CD4-positive, CD25-positive, alpha-beta regulatory T cell (primary cell): ENCODE measurements around the gene EXOSC2. TPM values are rescaled to one million over a fixed set of nuclear protein-coding genes. Genes with fewer than 3 reads are reported as not detected.

Experiments used
- ATAC-seq, 2 donors: fragments of 150-1000 bp; cut with Tn5 transposase; one replicate each; pipeline ENCODE4 v1.10.0; 2021; ENCODE audit warnings: low read depth in 2 of 2, moderate number of reproducible peaks in 2 of 2, moderate library complexity in 1 of 2
- DNase-seq, 3 donors: peaks; one replicate each; pipeline versions ENCODE4 v3.0.0 to v3.0.0-alpha.2; 2012 to 2022; ENCODE audit warnings: mixed read lengths in 1 of 3
- H3K27ac ChIP-seq: one replicate; pipeline ENCODE4 v1.7.0; 2013; ENCODE audit warnings: mild to moderate bottlenecking, low read length; ENCODE audit not compliant: insufficient read depth, poor library complexity, severe bottlenecking
- H3K27me3 ChIP-seq: one replicate; pipeline ENCODE4 v1.7.0; 2013; ENCODE audit warnings: low read length; ENCODE audit not compliant: control insufficient read depth, insufficient read depth
- H3K36me3 ChIP-seq: one replicate; pipeline ENCODE4 v1.7.0; 2013; ENCODE audit warnings: mild to moderate bottlenecking, low read length, moderate library complexity; ENCODE audit not compliant: control insufficient read depth, insufficient read depth
- H3K4me1 ChIP-seq: 2 replicates; pipeline ENCODE4 v1.7.0; 2013; ENCODE audit warnings: mild to moderate bottlenecking, low read length; ENCODE audit not compliant: insufficient read depth, control insufficient read depth, poor library complexity, severe bottlenecking
- H3K4me3 ChIP-seq: one replicate; pipeline ENCODE4 v1.7.0; 2013; ENCODE audit warnings: low read depth, mild to moderate bottlenecking, low read length, moderate library complexity
- H3K9me3 ChIP-seq, 2 experiments: 1 replicate in 1 of 2; 2 replicates in 1 of 2; pipeline ENCODE4 v1.7.0; 2013; ENCODE audit warnings: low read length in 2 of 2, mild to moderate bottlenecking in 1 of 2, moderate library complexity in 1 of 2; ENCODE audit not compliant: control insufficient read depth in 2 of 2
- H3K27ac Mint-ChIP-seq, 3 donors: one replicate each; pipeline ENCODE4 v1.8.0; 2020 to 2022; ENCODE audit warnings: mild to moderate bottlenecking in 3 of 3, mixed read lengths in 3 of 3, moderate library complexity in 2 of 3
- H3K27me3 Mint-ChIP-seq: one replicate; pipeline ENCODE4 v1.8.0; 2022; ENCODE audit warnings: mild to moderate bottlenecking, mixed read lengths
- H3K36me3 Mint-ChIP-seq: one replicate; pipeline ENCODE4 v1.8.0; 2020; ENCODE audit warnings: mixed read lengths
- H3K4me1 Mint-ChIP-seq, 4 donors: one replicate each; pipeline ENCODE4 v1.8.0; 2020 to 2022; ENCODE audit warnings: mixed read lengths in 4 of 4, mild to moderate bottlenecking in 1 of 4
- H3K4me3 Mint-ChIP-seq, 4 donors: one replicate each; pipeline ENCODE4 v1.8.0; 2020 to 2022; ENCODE audit warnings: mild to moderate bottlenecking in 4 of 4, mixed read lengths in 4 of 4, moderate library complexity in 3 of 4
- H3K9me3 Mint-ChIP-seq, 7 donors: one replicate each; pipeline ENCODE4 v1.8.0; 2020 to 2022; ENCODE audit warnings: mixed read lengths in 7 of 7, mild to moderate bottlenecking in 3 of 7, moderate library complexity in 2 of 7
- polyA plus RNA-seq, 4 donors: library from polyadenylated mRNA; unstranded; fragments of 300-500 nt; fragmentation: Illumina TruSeq; gene quantifications; one replicate each; pipeline ENCODE4 v1.2.3, GENCODE V29; 2021
- total RNA-seq: library from RNA; stranded (reverse); gene quantifications from one replicate; pipeline ENCODE4 v1.2.3, GENCODE V29; 2022

The EXOSC2 gene, protein sequence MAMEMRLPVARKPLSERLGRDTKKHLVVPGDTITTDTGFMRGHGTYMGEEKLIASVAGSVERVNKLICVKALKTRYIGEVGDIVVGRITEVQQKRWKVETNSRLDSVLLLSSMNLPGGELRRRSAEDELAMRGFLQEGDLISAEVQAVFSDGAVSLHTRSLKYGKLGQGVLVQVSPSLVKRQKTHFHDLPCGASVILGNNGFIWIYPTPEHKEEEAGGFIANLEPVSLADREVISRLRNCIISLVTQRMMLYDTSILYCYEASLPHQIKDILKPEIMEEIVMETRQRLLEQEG
- total RNA-seq (47.1 TPM), polyA plus RNA-seq (10 to 100 TPM; 24.1 to 30.0 (median 28.5) TPM)

DNA sequence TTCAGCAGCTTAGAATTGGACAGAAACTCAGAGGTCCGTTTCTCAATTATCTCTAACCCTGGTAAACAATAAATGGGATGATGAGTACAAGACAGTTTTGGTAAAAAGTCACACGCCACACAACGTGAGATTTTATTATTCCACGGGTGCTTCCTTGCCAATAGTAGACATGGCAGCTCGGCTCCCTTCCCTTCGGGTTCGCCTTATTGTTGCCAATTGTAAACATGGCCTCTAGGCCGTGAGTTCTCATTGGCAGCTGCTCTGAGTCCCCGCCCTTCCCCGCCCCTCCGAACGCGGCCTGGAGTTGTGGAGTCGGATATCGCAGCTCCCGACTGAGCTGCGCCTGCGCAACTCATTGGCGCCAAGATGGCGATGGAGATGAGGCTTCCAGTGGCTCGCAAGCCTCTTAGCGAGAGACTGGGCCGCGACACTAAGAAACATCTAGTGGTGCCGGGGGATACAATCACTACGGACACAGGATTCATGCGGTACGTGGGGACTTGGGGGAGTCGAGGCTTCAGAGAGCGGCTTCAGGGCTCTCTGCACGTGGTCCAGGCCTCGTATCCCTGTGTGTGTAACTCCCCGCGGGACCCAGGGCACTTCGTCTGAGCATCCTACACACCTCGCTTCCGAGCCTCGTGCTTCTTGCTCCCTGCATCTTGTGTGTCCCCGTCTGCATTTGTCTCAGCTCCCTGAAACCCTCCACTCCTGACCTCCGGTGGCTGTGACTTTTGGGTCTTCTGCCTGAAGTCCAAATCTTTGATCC, at the start of gene EXOSC2:
TSS of gene EXOSC2 (plus strand) at position 355 of the 766 bp plus-strand sequence. CDS start at position 367, 12 bp downstream.
- Mint-ChIP-seq H3K36me3 (peaks cover 26% of the 10 kb centered on the region), H3K4me3 (peak within 1 kb of the TSS; percentile 88 to 98 (median 94)), H3K27me3 (peaks cover 11% of the 10 kb centered on the region), H3K9me3 (peaks cover 0 to 4% (median 0%) of the 10 kb centered on the region in 7 donors), H3K27ac (peak within 1 kb of the TSS; percentile 98), H3K4me1 (peaks cover 9 to 56% (median 36%) of the 10 kb centered on the region in 4 donors)
- Histone ChIP-seq H3K9me3 (no peaks in the 10 kb centered on the region), H3K4me1 (peaks cover 24% of the 10 kb centered on the region), H3K4me3 (peak within 1 kb of the TSS; percentile 98), H3K27me3 (no peaks in the 10 kb centered on the region), H3K36me3 (peaks cover 25% of the 10 kb centered on the region), H3K27ac (peak within 1 kb of the TSS; percentile 74)
- peak; percentile 92 to 99 (median 98) for DNase-seq
- peak; percentile 99 to 100 for ATAC-seq

DNA sequence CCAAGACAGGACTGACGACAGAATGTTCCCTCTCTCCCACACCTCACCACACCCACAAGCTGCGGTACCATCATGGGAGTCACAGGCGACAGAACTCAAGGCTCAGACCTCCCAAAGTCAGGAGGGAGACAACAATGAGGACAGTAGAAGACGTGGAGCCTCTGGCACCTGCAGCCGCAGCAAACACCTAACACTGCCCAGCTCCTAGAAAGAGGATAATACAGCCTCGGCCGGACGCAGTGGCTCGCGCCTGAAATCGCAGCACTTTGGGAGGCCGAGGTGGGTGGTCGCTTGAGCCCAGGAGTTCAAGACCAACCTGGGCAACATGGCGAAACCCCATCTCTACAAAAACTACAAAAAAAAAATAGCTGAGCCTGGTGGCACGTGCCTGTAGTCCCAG, 42.4 kb upstream of the EXOSC2 start:
- no peak overlapping the region for H3K4me3 ChIP-seq
- no peak for DNase-seq
- H3K27ac ChIP-seq, result no peak overlapping the region
- H3K27me3 ChIP-seq, result no peaks in the 10 kb centered on the region
- Mint-ChIP-seq H3K27me3 (peaks cover 14% of the 10 kb centered on the region), H3K9me3 (peaks cover 0 to 5% (median 0%) of the 10 kb centered on the region in 7 donors), H3K36me3 (no peaks in the 10 kb centered on the region), H3K4me1 (no peaks in the 10 kb centered on the region), H3K27ac (no peak overlapping the region), H3K4me3 (no peak overlapping the region)
- H3K36me3 ChIP-seq, result no peaks in the 10 kb centered on the region
- H3K4me1 ChIP-seq, result no peaks in the 10 kb centered on the region
- ATAC-seq, result no peak
- H3K9me3 ChIP-seq, result no peaks in the 10 kb centered on the region

DNA sequence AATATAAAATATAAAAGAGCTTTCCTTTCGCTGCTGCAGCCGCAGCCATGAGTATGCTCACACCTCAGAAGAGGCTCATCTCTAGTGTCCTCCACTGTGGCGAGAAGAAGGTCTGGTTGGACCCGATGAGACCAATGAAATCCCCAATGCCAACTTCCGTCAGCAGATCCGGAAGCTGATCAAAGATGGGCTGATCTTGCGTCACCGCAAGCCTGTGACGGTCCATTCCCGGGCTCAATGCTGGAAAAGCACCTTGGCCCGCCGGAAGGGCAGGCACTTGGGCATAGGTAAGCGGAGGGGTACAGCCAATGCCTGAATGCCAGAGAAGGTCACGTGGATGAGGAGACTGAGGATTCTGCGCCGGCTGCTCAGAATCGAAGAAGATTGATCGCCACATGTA, 41.8 kb upstream of the EXOSC2 start:
- Mint-ChIP-seq H3K27me3 (peaks cover 18% of the 10 kb centered on the region), H3K4me3 (no peak overlapping the region), H3K4me1 (no peaks in the 10 kb centered on the region), H3K27ac (no peak overlapping the region), H3K9me3 (peaks cover 0 to 3% (median 0%) of the 10 kb centered on the region in 7 donors), H3K36me3 (no peaks in the 10 kb centered on the region)
- H3K4me3 ChIP-seq, result no peak overlapping the region
- no peak for DNase-seq
- no peaks in the 10 kb centered on the region for H3K4me1 ChIP-seq
- peaks cover under 1% of the 10 kb centered on the region for H3K27me3 ChIP-seq
- ATAC-seq, result no peak
- no peak overlapping the region for H3K27ac ChIP-seq
- no peaks in the 10 kb centered on the region for H3K9me3 ChIP-seq
- no peaks in the 10 kb centered on the region for H3K36me3 ChIP-seq

DNA sequence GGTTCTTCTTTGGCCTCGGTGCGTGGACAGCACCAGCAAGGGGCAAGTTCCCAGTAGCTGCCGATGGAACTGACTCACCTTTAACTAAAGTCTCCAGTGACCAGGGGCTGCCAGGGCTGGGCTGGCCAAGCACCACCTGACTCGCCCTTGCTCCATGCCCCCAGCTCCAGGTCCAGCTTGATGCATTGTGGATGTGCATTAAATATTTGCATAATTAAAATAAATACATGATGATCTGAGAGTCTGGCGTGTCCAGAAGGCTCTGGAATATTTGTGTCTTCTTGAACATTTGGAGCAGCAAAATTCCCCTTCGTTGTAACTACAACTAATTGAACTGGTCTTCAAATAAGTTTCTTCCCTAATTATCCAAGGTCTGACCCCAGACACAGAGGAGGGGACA, 38.7 kb upstream of the EXOSC2 start:
- DNase-seq (no peak), ATAC-seq (no peak)
- Mint-ChIP-seq H3K9me3 (peaks cover 0 to 3% (median 0%) of the 10 kb centered on the region in 7 donors), H3K27ac (no peak overlapping the region), H3K4me3 (no peak overlapping the region), H3K36me3 (no peaks in the 10 kb centered on the region), H3K27me3 (peaks cover 36% of the 10 kb centered on the region), H3K4me1 (peaks cover 0 to 5% (median 0%) of the 10 kb centered on the region in 4 donors)
- no peaks in the 10 kb centered on the region for H3K9me3 ChIP-seq
- H3K36me3 ChIP-seq, result no peaks in the 10 kb centered on the region
- no peaks in the 10 kb centered on the region for H3K4me1 ChIP-seq
- H3K27ac ChIP-seq, result no peak overlapping the region
- H3K4me3 ChIP-seq, result no peak overlapping the region
- peaks cover 9% of the 10 kb centered on the region for H3K27me3 ChIP-seq

DNA sequence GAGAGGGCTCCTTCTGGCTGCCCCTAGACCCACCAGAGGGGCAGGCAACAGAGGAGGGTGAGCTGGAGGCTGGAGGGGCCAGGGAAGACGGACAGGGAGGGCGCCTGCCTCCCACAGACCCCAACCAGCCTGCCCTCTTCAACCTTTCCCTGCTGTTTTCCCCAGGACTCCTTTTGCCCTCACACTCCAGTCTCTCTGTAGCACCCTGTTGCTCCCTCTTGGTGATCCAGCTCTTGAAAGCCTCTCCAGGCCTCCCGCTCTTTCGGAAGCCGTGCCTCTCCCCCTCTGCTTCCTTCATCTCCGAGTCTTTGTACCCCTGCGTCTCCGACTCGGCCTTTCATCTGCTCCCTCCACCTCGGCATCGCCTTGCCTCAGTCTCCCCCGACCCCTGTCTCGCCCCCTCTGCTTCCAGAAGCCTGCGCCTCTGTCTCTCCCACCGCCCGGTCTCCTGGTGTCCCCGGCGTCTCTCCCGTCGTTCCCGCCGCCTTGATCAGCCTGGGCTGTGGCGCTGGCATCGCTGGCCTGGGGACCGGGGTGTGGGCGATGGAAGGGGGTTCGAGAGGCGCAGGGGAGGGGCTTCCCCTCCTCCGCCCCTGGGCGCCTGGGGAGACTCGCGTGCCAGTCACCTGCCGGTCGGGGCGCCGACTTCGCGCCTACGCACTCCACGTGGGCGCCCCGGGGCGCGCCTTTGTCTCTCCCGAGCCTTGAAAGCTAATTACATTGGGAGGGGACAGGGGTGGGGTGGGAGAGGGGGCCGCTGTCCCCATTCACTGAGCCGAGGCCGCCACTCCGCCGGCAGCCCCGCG, 34.5 kb upstream of the EXOSC2 start:
- Histone ChIP-seq H3K27me3 (peaks cover 13% of the 10 kb centered on the region), H3K27ac (no peak overlapping the region), H3K9me3 (no peaks in the 10 kb centered on the region), H3K4me1 (peaks cover 37% of the 10 kb centered on the region), H3K36me3 (no peaks in the 10 kb centered on the region), H3K4me3 (no peak overlapping the region)
- H3K9me3 Mint-ChIP-seq, result peaks cover 0 to 3% (median 0%) of the 10 kb centered on the region in 7 donors
- no peak overlapping the region for H3K4me3 Mint-ChIP-seq
- H3K27me3 Mint-ChIP-seq, result peaks cover 60% of the 10 kb centered on the region
- no peak for ATAC-seq
- H3K4me1 Mint-ChIP-seq, result peaks cover 0 to 28% (median 5%) of the 10 kb centered on the region in 4 donors
- no peaks in the 10 kb centered on the region for H3K36me3 Mint-ChIP-seq
- no peak overlapping the region for H3K27ac Mint-ChIP-seq
- DNase-seq, result no peak

DNA sequence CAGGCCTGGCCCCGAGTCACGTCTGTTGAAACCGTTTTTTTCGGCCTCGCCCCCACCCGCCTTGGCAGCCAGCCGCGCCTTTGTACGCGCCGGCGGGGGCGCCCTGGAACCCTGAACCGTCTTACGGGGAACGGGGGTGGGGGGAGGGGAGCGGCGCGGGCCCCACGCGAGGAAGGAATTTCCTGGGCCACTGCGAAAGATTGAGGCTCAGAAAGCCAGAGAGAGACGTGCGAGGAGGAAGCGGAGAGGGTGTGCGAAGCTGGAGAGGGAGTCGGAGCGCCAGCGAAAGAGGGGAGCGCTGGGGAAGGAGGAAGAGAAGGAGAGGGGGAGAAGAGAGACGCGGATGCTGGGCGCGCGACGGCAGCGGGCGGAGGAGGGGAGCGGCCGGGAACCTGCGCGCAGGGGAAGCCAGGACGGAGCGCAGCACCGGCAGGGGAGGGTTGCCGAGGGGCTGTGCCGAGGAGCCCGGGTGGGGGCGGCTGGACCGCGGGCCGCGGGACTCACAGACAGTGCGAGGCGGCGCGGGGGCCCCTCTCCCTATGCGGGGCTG, 33.8 kb upstream of the EXOSC2 start:
- peaks cover 13% of the 10 kb centered on the region for H3K27me3 ChIP-seq
- H3K27me3 Mint-ChIP-seq, result peaks cover 64% of the 10 kb centered on the region
- H3K4me3 ChIP-seq, result no peak overlapping the region
- H3K4me1 Mint-ChIP-seq, result peaks cover 0 to 30% (median 5%) of the 10 kb centered on the region in 4 donors
- H3K4me3 Mint-ChIP-seq, result no peak overlapping the region
- ATAC-seq (no peak), DNase-seq (no peak)
- H3K27ac ChIP-seq, result no peak overlapping the region
- no peaks in the 10 kb centered on the region for H3K36me3 Mint-ChIP-seq
- no peaks in the 10 kb centered on the region for H3K9me3 ChIP-seq
- no peak overlapping the region for H3K27ac Mint-ChIP-seq
- peaks cover 0 to 3% (median 0%) of the 10 kb centered on the region in 7 donors for H3K9me3 Mint-ChIP-seq
- no peaks in the 10 kb centered on the region for H3K36me3 ChIP-seq
- peaks cover 44% of the 10 kb centered on the region for H3K4me1 ChIP-seq

DNA sequence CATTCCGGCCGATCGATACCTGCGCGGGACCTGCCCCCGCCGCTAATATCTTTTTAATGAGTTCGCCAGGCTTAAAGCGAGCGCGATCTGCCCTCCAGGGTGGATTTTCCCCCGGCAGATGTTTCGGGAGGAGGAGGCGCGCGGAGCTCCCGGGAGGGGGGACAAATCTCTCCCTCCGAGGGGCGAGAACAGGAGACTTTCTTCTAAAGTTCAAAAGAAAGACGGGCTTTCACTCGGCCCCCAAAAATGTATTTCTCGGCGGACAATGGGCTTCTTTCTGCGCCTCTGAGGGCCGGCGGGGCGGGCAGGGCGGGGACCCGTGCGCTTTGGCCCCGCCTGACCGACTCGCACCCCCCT, 33.3 kb upstream of the EXOSC2 start:
- peaks cover 45% of the 10 kb centered on the region for H3K4me1 ChIP-seq
- H3K36me3 Mint-ChIP-seq, result no peaks in the 10 kb centered on the region
- H3K27me3 ChIP-seq, result peaks cover 14% of the 10 kb centered on the region
- H3K4me3 Mint-ChIP-seq, result no peak overlapping the region
- ATAC-seq (no peak), DNase-seq (no peak)
- peaks cover 66% of the 10 kb centered on the region for H3K27me3 Mint-ChIP-seq
- H3K27ac ChIP-seq, result no peak overlapping the region
- H3K4me3 ChIP-seq, result no peak overlapping the region
- H3K9me3 Mint-ChIP-seq, result peaks cover 0 to 3% (median 0%) of the 10 kb centered on the region in 7 donors
- no peak overlapping the region for H3K27ac Mint-ChIP-seq
- peaks cover 0 to 31% (median 6%) of the 10 kb centered on the region in 4 donors for H3K4me1 Mint-ChIP-seq
- no peaks in the 10 kb centered on the region for H3K9me3 ChIP-seq
- no peaks in the 10 kb centered on the region for H3K36me3 ChIP-seq
